Karpas-422 (cell line): Measurements from ENCODE around the gene PCNX4. TPM values are rescaled to one million over a fixed set of nuclear protein-coding genes. Genes with fewer than 3 reads are reported as not detected.

Source experiments
- DNase-seq: peaks from one replicate; pipeline ENCODE4 v3.0.0-alpha.2; 2015
- H2AFZ ChIP-seq: fragments of 200-600 bp; sonication (generic); 2 replicates; pipeline ENCODE4 v1.6.1; 2014; ENCODE audit warnings: antibody characterized with exemption, low read length, mixed read lengths
- H3K27ac ChIP-seq: fragments of 200-600 bp; sonication (generic); 2 replicates; pipeline ENCODE4 v1.5.1; 2014; ENCODE audit warnings: mild to moderate bottlenecking, low read length, moderate library complexity
- H3K27me3 ChIP-seq: fragments of 200-600 bp; sonication (generic); 2 replicates; pipeline ENCODE4 v1.6.1; 2014; ENCODE audit warnings: low read length, mixed read lengths
- H3K36me3 ChIP-seq: fragments of 200-600 bp; sonication (generic); 2 replicates; pipeline ENCODE4 v1.6.1; 2014; ENCODE audit warnings: low read length, mixed read lengths; ENCODE audit not compliant: insufficient read depth
- H3K4me1 ChIP-seq: fragments of 200-600 bp; sonication (generic); 2 replicates; pipeline ENCODE4 v1.6.1; 2014; ENCODE audit warnings: mild to moderate bottlenecking, low read length, mixed read lengths
- H3K4me2 ChIP-seq: fragments of 200-600 bp; sonication (generic); 2 replicates; pipeline ENCODE4 v1.6.1; 2014; ENCODE audit warnings: low read length, low read depth, mild to moderate bottlenecking; ENCODE audit not compliant: poor library complexity, severe bottlenecking
- H3K4me3 ChIP-seq: fragments of 200-600 bp; sonication (generic); 2 replicates; pipeline ENCODE4 v1.5.1; 2014; ENCODE audit warnings: mild to moderate bottlenecking, antibody characterized with exemption, low read length, mixed read lengths
- H3K79me2 ChIP-seq: fragments of 200-600 bp; sonication (generic); 2 replicates; pipeline ENCODE4 v1.6.1; 2014; ENCODE audit warnings: mild to moderate bottlenecking, low read length, mixed read lengths
- H3K9ac ChIP-seq: fragments of 200-600 bp; sonication (generic); 2 replicates; pipeline ENCODE4 v1.6.0; 2014; ENCODE audit warnings: low read length
- H3K9me2 ChIP-seq: fragments of 200-600 bp; sonication (generic), shearing (Covaris generic); replicated peaks from 2 replicates; pipeline ENCODE4 v1.6.0; 2014; ENCODE audit warnings: mild to moderate bottlenecking, low read length, moderate library complexity; ENCODE audit not compliant: insufficient read depth
- H3K9me3 ChIP-seq: fragments of 300-700, 200-600 bp; sonication (generic); 2 replicates; pipeline ENCODE4 v1.6.1; 2014; ENCODE audit warnings: low read length, mixed read lengths
- H4K20me1 ChIP-seq: fragments of 200-600 bp; sonication (generic); 2 replicates; pipeline ENCODE4 v1.6.1; 2014; ENCODE audit warnings: mild to moderate bottlenecking, antibody characterized with exemption, low read length, low read depth; ENCODE audit not compliant: insufficient read depth
- total RNA-seq: library from RNA; depleted of rRNA; stranded (reverse); fragments of >200 nt; shearing (Covaris generic); gene quantifications from 2 replicates; pipeline ENCODE4 v1.2.3, GENCODE V29; 2014; ENCODE audit warnings: low replicate concordance

The PCNX4 gene
- total RNA-seq, 1 experiment from 2014 or later: 98.8 TPM

DNA sequence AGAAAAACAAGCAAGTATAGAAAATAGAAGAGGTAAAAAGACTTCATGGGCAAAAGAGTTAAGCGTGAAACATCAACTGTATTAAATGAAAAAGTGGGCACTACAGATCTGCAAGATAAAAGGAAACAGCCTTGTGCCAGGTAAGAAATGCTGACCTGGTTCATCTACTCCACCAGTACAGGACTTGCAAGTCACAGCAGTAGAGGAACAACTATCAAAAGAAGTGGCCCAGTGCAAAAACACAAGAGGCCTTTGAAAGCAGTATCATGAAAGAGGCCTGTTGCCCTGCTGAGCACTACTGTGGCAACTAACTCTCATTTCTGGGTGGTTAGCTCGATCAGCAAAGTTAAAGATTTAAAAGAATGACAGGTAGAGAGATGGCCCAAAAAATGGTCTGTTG is 62.9 kb downstream of the PCNX4 start:
- Histone ChIP-seq H3K4me1 (no peaks in the 10 kb centered on the region), H3K9me2 (no peaks in the 10 kb centered on the region), H3K4me3 (no peak overlapping the region), H2AFZ (no peak overlapping the region), H3K9me3 (no peaks in the 10 kb centered on the region), H3K9ac (no peak overlapping the region), H3K27ac (no peak overlapping the region), H3K4me2 (no peak overlapping the region), H3K79me2 (peaks cover 66% of the 10 kb centered on the region), H3K27me3 (no peaks in the 10 kb centered on the region), H4K20me1 (no peaks in the 10 kb centered on the region), H3K36me3 (peaks cover 47% of the 10 kb centered on the region)
- no peak for DNase-seq

GRCh38 chr14:60160422-60160821 is 68.7 kb downstream of the PCNX4 start:
- H3K9ac ChIP-seq: no peak overlapping the region
- no peak overlapping the region for H3K4me3 ChIP-seq
- H3K27ac ChIP-seq: no peak overlapping the region
- H2AFZ ChIP-seq: no peak overlapping the region
- H3K36me3 ChIP-seq: peaks cover 4% of the 10 kb centered on the region; the same call in 1 of the 2 replicates
- no peaks in the 10 kb centered on the region for H3K9me2 ChIP-seq
- H3K79me2 ChIP-seq: peaks cover 89% of the 10 kb centered on the region
- DNase-seq: no peak
- no peak overlapping the region for H3K4me2 ChIP-seq
- H3K9me3 ChIP-seq: no peaks in the 10 kb centered on the region
- no peaks in the 10 kb centered on the region for H4K20me1 ChIP-seq
- H3K4me1 ChIP-seq: peaks cover 30% of the 10 kb centered on the region
- no peaks in the 10 kb centered on the region for H3K27me3 ChIP-seq

DNA sequence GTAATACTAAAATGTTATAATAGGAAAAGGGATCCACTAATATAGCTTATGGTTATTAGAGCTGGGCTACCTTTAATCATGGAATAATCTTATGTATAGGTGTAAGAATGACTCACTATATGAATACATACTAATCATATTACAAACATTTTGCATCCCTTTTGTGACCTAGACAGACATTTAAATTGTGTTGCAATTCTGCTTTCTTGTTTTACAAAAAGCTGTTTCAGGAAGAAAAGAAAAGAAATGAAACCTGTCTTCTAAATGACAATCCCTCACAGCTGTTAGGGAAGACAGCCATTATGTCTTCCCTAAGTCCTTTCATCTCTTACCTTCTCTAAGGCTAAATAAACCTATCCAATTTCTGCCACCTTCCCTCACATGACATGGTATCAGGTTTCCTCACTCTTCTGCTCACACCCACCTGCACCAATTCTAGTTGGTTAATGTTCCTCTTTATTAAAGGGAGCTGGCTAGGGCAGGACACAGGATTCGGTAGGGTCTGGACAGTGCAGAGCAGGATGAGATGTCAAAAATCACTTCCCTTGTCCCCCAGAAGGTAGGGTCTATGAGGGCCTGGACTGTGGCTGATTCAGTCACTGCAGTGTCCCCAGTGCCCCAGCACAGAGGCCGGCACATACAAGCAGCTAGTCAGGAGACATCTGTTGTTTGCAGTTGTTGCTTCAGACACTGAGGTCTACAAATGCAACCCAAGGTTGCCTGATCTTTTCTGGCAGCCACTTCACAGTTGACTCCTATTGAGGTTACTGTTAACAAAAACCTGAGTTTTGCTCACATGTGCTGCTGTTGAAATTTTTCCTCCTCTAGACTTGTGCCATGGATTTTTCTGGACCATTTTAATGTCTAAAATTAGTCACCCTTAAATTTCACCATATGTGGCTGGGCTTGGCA is 69.7 kb downstream of the PCNX4 start:
- H4K20me1 ChIP-seq: no peaks in the 10 kb centered on the region
- no peak overlapping the region for H2AFZ ChIP-seq
- H3K79me2 ChIP-seq: peaks cover 79% of the 10 kb centered on the region
- no peak overlapping the region for H3K4me3 ChIP-seq
- no peaks in the 10 kb centered on the region for H3K27me3 ChIP-seq
- no peaks in the 10 kb centered on the region for H3K36me3 ChIP-seq
- no peaks in the 10 kb centered on the region for H3K9me3 ChIP-seq
- no peaks in the 10 kb centered on the region for H3K9me2 ChIP-seq
- H3K4me2 ChIP-seq: peak overlapping the region; percentile 20
- DNase-seq: peak; percentile 59
- peak overlapping the region; percentile 57 for H3K27ac ChIP-seq
- 0 out of 2 replicates have a peak overlapping the region, but pooled peaks have one; percentile 1 for H3K9ac ChIP-seq
- H3K4me1 ChIP-seq: peaks cover 40% of the 10 kb centered on the region

GRCh38 chr14:60163693-60164092 is 72.0 kb downstream of the PCNX4 start:
- Histone ChIP-seq H3K27ac (peak overlapping the region; percentile 71; the same call in 1 of the 2 replicates), H3K9ac (peak overlapping the region; percentile 81), H3K4me3 (peak overlapping the region; percentile 83)

GRCh38 chr14:60164404-60164711 is 72.6 kb downstream of the PCNX4 start:
- Histone ChIP-seq H3K27ac (peak overlapping the region; percentile 71), H3K4me1 (peaks cover 41% of the 10 kb centered on the region), H3K9me3 (no peaks in the 10 kb centered on the region), H3K4me3 (peak overlapping the region; percentile 83), H3K9ac (peak overlapping the region; percentile 81), H3K9me2 (no peaks in the 10 kb centered on the region), H3K36me3 (no peaks in the 10 kb centered on the region), H4K20me1 (no peaks in the 10 kb centered on the region), H3K4me2 (peak overlapping the region; percentile 87), H3K79me2 (peaks cover 51% of the 10 kb centered on the region), H3K27me3 (no peaks in the 10 kb centered on the region), H2AFZ (peak overlapping the region; percentile 69)
- DNase-seq: no peak

More at GRCh38 chr14:60163693-60164092, 72.0 kb downstream of the PCNX4 start:
- no peaks in the 10 kb centered on the region for H3K9me2 ChIP-seq
- peaks cover 41% of the 10 kb centered on the region for H3K4me1 ChIP-seq
- H3K36me3 ChIP-seq: no peaks in the 10 kb centered on the region
- H3K9me3 ChIP-seq: no peaks in the 10 kb centered on the region
- no peaks in the 10 kb centered on the region for H3K27me3 ChIP-seq
- H3K4me2 ChIP-seq: peak overlapping the region; percentile 87
- H4K20me1 ChIP-seq: no peaks in the 10 kb centered on the region
- peaks cover 57% of the 10 kb centered on the region for H3K79me2 ChIP-seq
- DNase-seq: no peak
- no peak overlapping the region for H2AFZ ChIP-seq

GRCh38 chr14:60164712-60165546 is 73.2 kb downstream of the PCNX4 start, which contains the start of gene DHRS7:
TSS of gene DHRS7 (minus strand) at chr14:60165398. CDS start at chr14:60165309, 89 bp downstream.
- Histone ChIP-seq H2AFZ (peak within 1 kb of the TSS; percentile 91), H3K79me2 (peaks cover 45% of the 10 kb centered on the region), H3K36me3 (no peaks in the 10 kb centered on the region), H3K9me2 (no peaks in the 10 kb centered on the region), H3K4me2 (peak within 1 kb of the TSS; percentile 87), H3K27ac (peak within 1 kb of the TSS; percentile 71), H4K20me1 (no peaks in the 10 kb centered on the region), H3K27me3 (no peaks in the 10 kb centered on the region), H3K4me3 (peak within 1 kb of the TSS; percentile 83), H3K9me3 (no peaks in the 10 kb centered on the region), H3K9ac (peak within 1 kb of the TSS; percentile 81), H3K4me1 (peaks cover 41% of the 10 kb centered on the region)
- peak; percentile 93 for DNase-seq

DNA sequence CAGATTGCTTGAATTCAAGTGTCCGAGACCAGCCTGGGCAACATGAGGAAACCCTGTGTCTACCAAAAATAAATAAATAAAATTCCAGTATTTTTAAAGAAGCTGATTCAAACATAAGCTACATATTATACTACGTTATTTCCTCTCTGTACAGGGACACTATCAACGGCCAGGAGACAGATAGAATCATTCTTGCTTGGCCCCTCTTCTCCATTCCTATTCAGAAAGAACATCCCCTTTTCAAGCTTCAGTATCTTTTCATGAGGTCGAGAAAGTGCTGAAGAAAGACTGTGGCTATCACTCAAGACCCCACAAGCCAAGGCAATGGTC is 73.8 kb downstream of the PCNX4 start:
- no peaks in the 10 kb centered on the region for H3K9me3 ChIP-seq
- no peaks in the 10 kb centered on the region for H3K36me3 ChIP-seq
- H3K79me2 ChIP-seq: peaks cover 41% of the 10 kb centered on the region
- no peaks in the 10 kb centered on the region for H4K20me1 ChIP-seq
- H3K4me3 ChIP-seq: peak overlapping the region; percentile 83
- H3K4me2 ChIP-seq: peak overlapping the region; percentile 87
- H3K4me1 ChIP-seq: peaks cover 41% of the 10 kb centered on the region
- peak overlapping the region; percentile 81 for H3K9ac ChIP-seq
- no peaks in the 10 kb centered on the region for H3K27me3 ChIP-seq
- DNase-seq: no peak
- peak overlapping the region; percentile 91 for H2AFZ ChIP-seq
- H3K27ac ChIP-seq: peak overlapping the region; percentile 71
- H3K9me2 ChIP-seq: no peaks in the 10 kb centered on the region

DNA sequence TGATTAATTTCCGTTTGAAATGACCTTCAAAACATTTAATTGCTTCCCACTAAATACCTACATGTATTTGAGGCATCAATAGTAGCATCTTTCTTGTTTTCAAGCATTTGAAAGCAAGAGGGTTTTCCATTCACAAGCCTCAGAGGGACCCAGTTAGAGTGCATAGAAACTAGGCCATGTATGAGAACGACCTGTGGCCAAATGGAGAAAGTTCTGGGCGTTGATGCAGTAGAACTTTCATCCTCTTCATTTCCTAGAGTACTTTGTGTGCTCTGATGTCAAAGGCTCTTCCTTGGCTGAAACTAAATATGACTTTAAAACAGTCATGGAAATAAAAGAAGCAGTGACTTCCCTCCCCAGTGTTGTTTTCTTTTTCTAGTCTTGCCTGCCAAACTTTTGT is 74.4 kb downstream of the PCNX4 start:
- Histone ChIP-seq H3K4me1 (peaks cover 39% of the 10 kb centered on the region), H3K36me3 (no peaks in the 10 kb centered on the region), H3K27ac (peak overlapping the region; percentile 71; the same call in 1 of the 2 replicates), H3K27me3 (no peaks in the 10 kb centered on the region), H3K9me2 (no peaks in the 10 kb centered on the region), H3K4me3 (peak overlapping the region; percentile 83; the same call in 1 of the 2 replicates), H3K9me3 (no peaks in the 10 kb centered on the region), H2AFZ (peak overlapping the region; percentile 91), H4K20me1 (no peaks in the 10 kb centered on the region), H3K4me2 (peak overlapping the region; percentile 87), H3K79me2 (peaks cover 35% of the 10 kb centered on the region), H3K9ac (peak overlapping the region; percentile 81)
- DNase-seq: peak; percentile 66
